DND-41 (cell line): ENCODE data around the gene DNM2.

Experiments
- ATAC-seq: fragments of 200-7000 bp; cut with Tn5 transposase; 3 replicates; pipeline ENCODE4 v1.9.1; 2021; ENCODE audit warnings: low read depth; ENCODE audit not compliant: insufficient read depth
- DNase-seq: peaks from one replicate; pipeline ENCODE4 v3.0.0-alpha.2; 2020
- H2AFZ ChIP-seq: 2 replicates; pipeline ENCODE4 v1.6.0; 2012; ENCODE audit warnings: low read depth, low read length
- H3K27ac ChIP-seq: 2 replicates; pipeline ENCODE4 v1.5.1; 2012; ENCODE audit warnings: low read length, inconsistent platforms
- H3K27me3 ChIP-seq: fragments of 200-600 bp; sonication (generic); 2 replicates; pipeline ENCODE4 v1.6.0; 2012; ENCODE audit warnings: low read length, mild to moderate bottlenecking, inconsistent platforms; ENCODE audit not compliant: insufficient read depth, poor library complexity
- H3K36me3 ChIP-seq: 2 replicates; pipeline ENCODE4 v1.5.1; 2012; ENCODE audit warnings: low read length, inconsistent platforms; ENCODE audit not compliant: insufficient read depth
- H3K4me1 ChIP-seq: 2 replicates; pipeline ENCODE4 v1.5.1; 2012; ENCODE audit warnings: mild to moderate bottlenecking, low read length; ENCODE audit not compliant: insufficient read depth
- H3K4me2 ChIP-seq: 2 replicates; pipeline ENCODE4 v1.6.0; 2012; ENCODE audit warnings: mild to moderate bottlenecking, moderate library complexity, low read length, inconsistent platforms; ENCODE audit not compliant: insufficient read depth
- H3K4me3 ChIP-seq, 2 experiments: fragments of 200-600 bp in 1 of 2; shearing (Covaris generic) in 1 of 2; 2 replicates each; pipeline ENCODE4 v1.5.1; 2012 to 2016; ENCODE audit warnings: inconsistent platforms in 2 of 2, low read length in 2 of 2, mild to moderate bottlenecking in 2 of 2, low read depth in 1 of 2, moderate library complexity in 1 of 2
- H3K79me2 ChIP-seq: 2 replicates; pipeline ENCODE4 v1.6.0; 2012; ENCODE audit warnings: low read length, inconsistent platforms; ENCODE audit not compliant: insufficient read depth
- H3K9ac ChIP-seq: 2 replicates; pipeline ENCODE4 v1.6.0; 2012; ENCODE audit warnings: low read depth, mild to moderate bottlenecking, inconsistent platforms, low read length, moderate library complexity
- H3K9me3 ChIP-seq: 2 replicates; pipeline ENCODE4 v1.5.1; 2012; ENCODE audit warnings: low read length, moderate library complexity, mild to moderate bottlenecking, inconsistent platforms; ENCODE audit not compliant: insufficient read depth, severe bottlenecking
- H4K20me1 ChIP-seq: 2 replicates; pipeline ENCODE4 v1.6.0; 2012; ENCODE audit warnings: low read length; ENCODE audit not compliant: insufficient read depth
- CTCF ChIP-seq: IDR thresholded peaks from 2 replicates; pipeline ENCODE4 v1.5.1; 2012; ENCODE audit warnings: borderline replicate concordance, low read length, moderate library complexity, mild to moderate bottlenecking; ENCODE audit not compliant: poor library complexity, severe bottlenecking; ENCODE audit errors: extremely low read depth
- EZH2 ChIP-seq: IDR thresholded peaks from 3 replicates; pipeline ENCODE4 v1.6.1; 2012; ENCODE audit warnings: borderline replicate concordance, low read depth, mild to moderate bottlenecking, moderate library complexity, low read length, inconsistent platforms; ENCODE audit not compliant: severe bottlenecking

DNM2 gene

GRCh38 chr19:10748927-10749434 lies 31.1 kb downstream of the DNM2 start:
- peaks cover 97% of the 10 kb centered on the region for H3K79me2 ChIP-seq
- peak overlapping the region; percentile 54 for H3K27ac ChIP-seq
- H4K20me1 ChIP-seq: peaks cover 84% of the 10 kb centered on the region
- no peak for DNase-seq
- H3K4me1 ChIP-seq: no peaks in the 10 kb centered on the region
- H3K9ac ChIP-seq: no peak overlapping the region
- H3K4me2 ChIP-seq: no peak overlapping the region
- TF ChIP-seq EZH2 (no peak), CTCF (no peak)
- ATAC-seq: no peak; the same call in 2 of the 3 replicates
- H2AFZ ChIP-seq: no peak overlapping the region
- no peak overlapping the region for H3K4me3 ChIP-seq
- H3K27me3 ChIP-seq: no peaks in the 10 kb centered on the region
- H3K36me3 ChIP-seq: peaks cover 10% of the 10 kb centered on the region; the same call in 1 of the 2 replicates
- H3K9me3 ChIP-seq: no peaks in the 10 kb centered on the region

GRCh38 chr19:10749435-10750384 lies 31.8 kb downstream of the DNM2 start:
- H4K20me1 ChIP-seq: peaks cover 82% of the 10 kb centered on the region
- peaks cover 97% of the 10 kb centered on the region for H3K79me2 ChIP-seq
- ATAC-seq (no peak), DNase-seq (no peak)
- no peak overlapping the region for H3K9ac ChIP-seq
- TF ChIP-seq EZH2 (no peak), CTCF (no peak)
- H3K9me3 ChIP-seq: no peaks in the 10 kb centered on the region
- H3K27me3 ChIP-seq: no peaks in the 10 kb centered on the region
- peaks cover 10% of the 10 kb centered on the region; the same call in 1 of the 2 replicates for H3K36me3 ChIP-seq
- H2AFZ ChIP-seq: no peak overlapping the region
- no peak overlapping the region for H3K4me2 ChIP-seq
- H3K4me1 ChIP-seq: no peaks in the 10 kb centered on the region
- peak overlapping the region; percentile 54 for H3K27ac ChIP-seq
- no peak overlapping the region for H3K4me3 ChIP-seq

GRCh38 chr19:10751109-10751953 lies 33.5 kb downstream of the DNM2 start:
- Histone ChIP-seq H3K36me3 (peaks cover 10% of the 10 kb centered on the region), H3K9ac (no peak overlapping the region), H3K27me3 (no peaks in the 10 kb centered on the region), H3K9me3 (no peaks in the 10 kb centered on the region), H3K27ac (no peak overlapping the region), H3K4me3 (no peak overlapping the region), H2AFZ (no peak overlapping the region), H4K20me1 (peaks cover 79% of the 10 kb centered on the region), H3K4me2 (no peak overlapping the region), H3K4me1 (no peaks in the 10 kb centered on the region), H3K79me2 (peaks cover 97% of the 10 kb centered on the region)
- no peak for DNase-seq
- no peak for TF ChIP-seq CTCF
- no peak for TF ChIP-seq EZH2
- no peak for ATAC-seq
